OCI-LY1 (cell line): ENCODE results near the gene MZT2B.
"Not testable (repeated sequence)": the region's sequence is repeated elsewhere in the genome, so short reads cannot be mapped to it uniquely, and the experiment has no call there.

Source experiments
- H2AFZ ChIP-seq: fragments of 200-600 bp; sonication (generic), shearing (Covaris generic); 2 replicates; pipeline ENCODE4 v1.6.0; 2014; ENCODE audit warnings: antibody characterized with exemption, mild to moderate bottlenecking, low read length
- H3F3A ChIP-seq: fragments of 200-600 bp; sonication (generic), shearing (Covaris generic); 2 replicates; pipeline ENCODE4 v1.6.0; 2014; ENCODE audit warnings: mild to moderate bottlenecking, antibody characterized with exemption, low read length, moderate library complexity; ENCODE audit not compliant: insufficient read depth
- H3K27ac ChIP-seq: fragments of 200-600 bp; sonication (generic); 2 replicates; pipeline ENCODE4 v1.5.1; 2014; ENCODE audit warnings: low read length, mixed run types, mild to moderate bottlenecking, low read depth; ENCODE audit not compliant: poor library complexity, severe bottlenecking
- H3K27me3 ChIP-seq: fragments of 200-600 bp; sonication (generic); 2 replicates; pipeline ENCODE4 v1.6.0; 2014; ENCODE audit warnings: antibody characterized with exemption, mild to moderate bottlenecking, low read length, moderate library complexity; ENCODE audit not compliant: insufficient read depth
- H3K36me3 ChIP-seq: fragments of 200-600 bp; sonication (generic); 2 replicates; pipeline ENCODE4 v1.6.1; 2014; ENCODE audit warnings: mild to moderate bottlenecking, antibody characterized with exemption, low read length, moderate library complexity, mixed read lengths; ENCODE audit not compliant: insufficient read depth
- H3K4me1 ChIP-seq: fragments of 200-600 bp; sonication (generic); 2 replicates; pipeline ENCODE4 v1.5.1; 2014; ENCODE audit warnings: mild to moderate bottlenecking, low read length, moderate library complexity; ENCODE audit not compliant: insufficient read depth, severe bottlenecking
- H3K4me2 ChIP-seq: fragments of 200-600 bp; sonication (generic), shearing (Covaris generic); 2 replicates; pipeline ENCODE4 v1.6.1; 2014; ENCODE audit warnings: low read length
- H3K4me3 ChIP-seq: fragments of 200-600 bp; sonication (generic); 2 replicates; pipeline ENCODE4 v1.5.1; 2014; ENCODE audit warnings: low read length, low read depth, mild to moderate bottlenecking, mixed read lengths; ENCODE audit not compliant: poor library complexity, severe bottlenecking
- H3K79me2 ChIP-seq: fragments of 200-600 bp; shearing (Covaris generic); 2 replicates; pipeline ENCODE4 v1.6.1; 2016; ENCODE audit warnings: mixed run types, low read length, mixed read lengths; ENCODE audit not compliant: insufficient read depth
- H3K9ac ChIP-seq: fragments of 200-600 bp; sonication (generic), shearing (Covaris generic); 2 replicates; pipeline ENCODE4 v1.6.1; 2014; ENCODE audit warnings: mild to moderate bottlenecking, low read length, mixed read lengths
- H3K9me2 ChIP-seq: fragments of 200-600 bp; sonication (generic), shearing (Covaris generic); 2 replicates; pipeline ENCODE4 v1.6.1; 2014; ENCODE audit warnings: low read depth, mild to moderate bottlenecking, low read length, mixed read lengths
- H3K9me3 ChIP-seq: fragments of 200-600 bp; shearing (Covaris generic); 2 replicates; pipeline ENCODE4 v1.6.1; 2014; ENCODE audit warnings: low read length, mixed read lengths
- H4K20me1 ChIP-seq: fragments of 200-600 bp; sonication (generic), shearing (Covaris generic); 2 replicates; pipeline ENCODE4 v1.6.0; 2016; ENCODE audit warnings: mild to moderate bottlenecking, low read length; ENCODE audit not compliant: insufficient read depth
- CTCF ChIP-seq: fragments of 200-600 bp; sonication (generic), shearing (Covaris generic); IDR thresholded peaks from 2 replicates; pipeline ENCODE4 v1.5.1; 2017; ENCODE audit warnings: mild to moderate bottlenecking, antibody characterized with exemption, low read length, moderate library complexity, mixed read lengths
- EZH2 ChIP-seq: fragments of 200-600 bp; sonication (generic), shearing (Covaris generic); IDR thresholded peaks from 2 replicates; pipeline ENCODE4 v1.8.0; 2017; ENCODE audit warnings: borderline replicate concordance, mixed run types, mild to moderate bottlenecking, antibody characterized with exemption, low read length, moderate library complexity, mixed read lengths

MZT2B gene

GRCh38 chr2:130158631-130159030 is 23.4 kb upstream of the MZT2B start:
- Histone ChIP-seq H3K27ac (peak overlapping the region; percentile 90), H2AFZ (no peak overlapping the region), H3K9ac (no peak overlapping the region; the same call in 1 of the 2 replicates), H3K9me3 (no peaks in the 10 kb centered on the region), H4K20me1 (no peaks in the 10 kb centered on the region), H3K79me2 (no peaks in the 10 kb centered on the region), H3K9me2 (no peaks in the 10 kb centered on the region), H3K4me1 (peaks cover 21% of the 10 kb centered on the region), H3K4me2 (peak overlapping the region; percentile 5; the same call in 1 of the 2 replicates), H3F3A (no peaks in the 10 kb centered on the region), H3K4me3 (no peak overlapping the region), H3K27me3 (no peaks in the 10 kb centered on the region), H3K36me3 (peaks cover 36% of the 10 kb centered on the region)
- TF ChIP-seq EZH2 (no peak), CTCF (no peak)

- H3K79me2 ChIP-seq, H3K27ac ChIP-seq, H3K4me2 ChIP-seq, H2AFZ ChIP-seq, H3K9me2 ChIP-seq, H3F3A ChIP-seq, H4K20me1 ChIP-seq, H3K4me3 ChIP-seq, H3K9ac ChIP-seq, H3K27me3 ChIP-seq, H3K9me3 ChIP-seq: not testable (repeated sequence)
- H3K4me1 ChIP-seq = peaks cover 21% of the 10 kb centered on the region
- peaks cover 43% of the 10 kb centered on the region for H3K36me3 ChIP-seq
These were observed 22.7 kb upstream of the MZT2B start for GRCh38 chr2:130159376-130159775.

DNA sequence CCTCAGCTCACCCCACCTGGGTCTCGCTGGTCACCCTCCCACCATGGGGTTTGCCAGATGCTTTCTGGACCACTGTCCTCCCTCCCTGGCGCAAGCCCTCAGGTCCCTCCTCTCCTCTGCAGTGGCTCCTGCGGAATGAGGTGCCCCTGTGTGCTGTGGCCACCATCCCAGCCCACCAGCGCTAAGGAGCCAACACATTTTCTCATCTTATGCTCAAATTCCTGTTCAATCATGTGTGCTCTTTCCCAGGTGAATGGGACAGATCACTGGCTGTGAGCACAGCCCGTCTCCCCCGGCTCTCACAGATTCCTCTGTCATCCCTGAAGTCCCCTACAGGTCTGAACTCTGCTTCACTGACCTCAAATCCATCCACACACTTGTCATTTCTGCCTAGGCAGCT is 21.9 kb upstream of the MZT2B start:
- H3K27ac ChIP-seq = no peak overlapping the region
- no peaks in the 10 kb centered on the region for H4K20me1 ChIP-seq
- H3K36me3 ChIP-seq = peaks cover 42% of the 10 kb centered on the region
- H3K4me1 ChIP-seq = peaks cover 21% of the 10 kb centered on the region
- H2AFZ ChIP-seq = no peak overlapping the region
- H3K9ac ChIP-seq = no peak overlapping the region
- no peak overlapping the region for H3K4me2 ChIP-seq
- no peaks in the 10 kb centered on the region for H3F3A ChIP-seq
- no peaks in the 10 kb centered on the region for H3K27me3 ChIP-seq
- H3K4me3 ChIP-seq = no peak overlapping the region
- TF ChIP-seq CTCF (no peak), EZH2 (no peak)
- no peaks in the 10 kb centered on the region for H3K9me3 ChIP-seq
- H3K9me2 ChIP-seq = no peaks in the 10 kb centered on the region
- no peaks in the 10 kb centered on the region for H3K79me2 ChIP-seq

DNA sequence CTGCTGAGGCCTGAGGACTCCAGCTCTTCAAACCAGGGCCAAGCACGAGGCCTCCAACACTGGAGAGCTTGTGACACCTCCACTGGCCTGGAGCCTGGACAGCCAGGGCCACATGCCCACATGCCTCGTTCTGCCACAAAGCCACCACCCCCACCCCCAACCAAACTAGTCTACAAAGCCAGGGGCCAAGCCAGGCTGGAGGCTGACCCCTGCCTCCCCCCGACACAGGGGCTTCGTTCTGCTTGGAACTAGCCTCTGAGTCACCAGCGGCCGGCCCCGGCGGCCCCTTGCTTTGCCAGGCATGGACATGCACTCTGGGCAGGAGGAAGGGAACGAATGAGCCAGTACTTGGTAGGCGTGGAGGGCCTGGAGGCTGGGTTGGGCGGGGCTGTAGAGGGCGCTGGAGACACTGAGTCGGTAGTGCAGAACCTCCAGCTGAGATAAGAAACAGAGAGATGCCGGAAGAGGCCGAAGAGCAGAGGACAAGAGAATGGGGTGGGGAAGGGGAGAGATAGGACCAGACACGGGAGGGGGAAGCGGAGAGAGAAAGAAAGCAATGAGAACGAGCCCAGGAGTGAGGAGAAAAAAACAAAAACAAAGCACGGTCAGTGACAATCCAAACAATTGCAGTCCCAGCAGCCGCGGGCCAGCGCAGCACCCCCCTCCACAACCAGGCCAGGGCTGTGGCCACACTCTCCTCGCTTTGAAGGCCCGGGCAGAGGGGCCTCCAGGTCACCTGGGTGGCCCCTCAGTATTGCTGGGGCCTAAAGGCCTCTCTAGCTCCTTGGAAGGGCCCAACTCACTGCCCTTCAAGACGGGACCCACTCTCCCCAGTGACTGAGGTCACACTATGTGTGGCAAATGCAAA is 21.0 kb upstream of the MZT2B start:
- not testable (repeated sequence) for H3K9ac ChIP-seq, H3K9me2 ChIP-seq
- TF ChIP-seq CTCF = peak; percentile 38

DNA sequence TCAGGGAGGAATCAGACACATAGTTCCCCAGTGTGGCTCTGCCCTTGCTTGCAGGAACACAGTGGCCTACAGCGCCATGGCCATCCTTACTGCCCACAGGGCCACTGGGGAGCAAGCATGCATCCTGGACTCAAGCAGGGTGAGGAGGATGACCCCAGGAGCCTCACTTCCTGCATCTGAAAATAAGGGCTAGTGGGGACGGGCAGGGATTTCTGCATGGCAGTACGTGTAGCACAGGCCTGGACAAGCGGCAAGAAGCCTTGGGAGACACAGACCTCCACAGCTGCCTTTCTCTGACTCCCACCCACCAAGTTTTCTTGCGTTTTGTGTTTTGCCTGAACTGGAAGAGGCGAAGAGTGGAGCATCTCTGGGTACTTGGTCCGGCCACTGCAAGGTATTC is 19.6 kb upstream of the MZT2B start:
- not testable (repeated sequence) for H3K4me2 ChIP-seq, H3F3A ChIP-seq, H3K4me3 ChIP-seq, H3K79me2 ChIP-seq, H3K27ac ChIP-seq, H3K9ac ChIP-seq, H3K9me2 ChIP-seq, H3K27me3 ChIP-seq, H4K20me1 ChIP-seq, H3K9me3 ChIP-seq, H2AFZ ChIP-seq
- H3K36me3 ChIP-seq = peaks cover 57% of the 10 kb centered on the region
- peaks cover 17% of the 10 kb centered on the region for H3K4me1 ChIP-seq

More for the DNA sequence above, 21.0 kb upstream of the MZT2B start:
- Histone ChIP-seq H3K36me3 (peaks cover 44% of the 10 kb centered on the region), H3K4me1 (peaks cover 21% of the 10 kb centered on the region)
- H4K20me1 ChIP-seq, H3K27ac ChIP-seq, H3K9me3 ChIP-seq, H3K4me2 ChIP-seq, H3K79me2 ChIP-seq, H3K27me3 ChIP-seq, H3K4me3 ChIP-seq, H3F3A ChIP-seq, H2AFZ ChIP-seq: not testable (repeated sequence)
